GM18505 (cell line): ENCODE results near the gene PRPF38A.

ENCODE experiments used
- ATAC-seq: cut with Tn5 transposase; IDR thresholded peaks from one replicate; pipeline ENCODE4 v1.9.1; 2021; ENCODE audit not compliant: unreplicated experiment
- POLR2A ChIP-seq: IDR thresholded peaks from 4 replicates; pipeline ENCODE4 v1.6.1; 2011; ENCODE audit warnings: borderline replicate concordance; ENCODE audit not compliant: insufficient read depth, insufficient read length; ENCODE audit errors: extremely low read depth

The PRPF38A gene

GRCh38 chr1:52454127-52454526, 49.7 kb downstream of the PRPF38A start:
- TF ChIP-seq POLR2A, result no peak

GRCh38 chr1:52454779-52455178, 50.4 kb downstream of the PRPF38A start:
- no peak for ATAC-seq
- no peak for TF ChIP-seq POLR2A

More at GRCh38 chr1:52454127-52454526, 49.7 kb downstream of the PRPF38A start:
- no peak for ATAC-seq

GRCh38 chr1:52455686-52456085, 51.3 kb downstream of the PRPF38A start:
- no peak for ATAC-seq
- no peak for TF ChIP-seq POLR2A

- no peak for ATAC-seq
These were observed 56.3 kb downstream of the PRPF38A start for GRCh38 chr1:52460694-52461093.

GRCh38 chr1:52461821-52462220, 57.4 kb downstream of the PRPF38A start:
- TF ChIP-seq POLR2A, result no peak
- no peak for ATAC-seq

More at GRCh38 chr1:52460694-52461093, 56.3 kb downstream of the PRPF38A start:
- TF ChIP-seq POLR2A, result no peak

GRCh38 chr1:52463891-52464290, 59.5 kb downstream of the PRPF38A start:
- ATAC-seq, result no peak
- no peak for TF ChIP-seq POLR2A

GRCh38 chr1:52469108-52469507, 64.7 kb downstream of the PRPF38A start:
- no peak for ATAC-seq
- no peak for TF ChIP-seq POLR2A
